Activated CD4-positive, alpha-beta T cell treated with anti-CD3 and anti-CD28 coated beads for 36 hours (primary cell): Measurements from ENCODE around the gene CLEC4F. TPM values are rescaled to one million over a fixed set of nuclear protein-coding genes. Genes with fewer than 3 reads are reported as not detected.

Experiments used
- ATAC-seq: fragments of 200-7000 bp; cut with Tn5 transposase; one replicate; pipeline ENCODE4 v1.10.0; 2021; ENCODE audit warnings: mild to moderate bottlenecking, moderate library complexity
- CTCF ChIA-PET: fragments of 350-600 bp; sonication (Branson Sonifier 250); formaldehyde crosslinking; loops from one replicate; lab custom pipeline; 2021; ENCODE audit warnings: antibody characterized with exemption; lab: Charles Lee
- POLR2A ChIA-PET: fragments of 350-600 bp; sonication (Branson Sonifier 250); formaldehyde crosslinking; loops from one replicate; lab custom pipeline; 2021; ENCODE audit warnings: antibody characterized with exemption, inconsistent platforms; lab: Charles Lee
- DNase-seq: peaks from one replicate; pipeline ENCODE4 v3.0.0-alpha.2; 2020
- H3K27ac Mint-ChIP-seq: one replicate; pipeline ENCODE4 v1.8.0; 2021; ENCODE audit warnings: mixed read lengths
- H3K27me3 Mint-ChIP-seq: one replicate; pipeline ENCODE4 v1.8.0; 2021; ENCODE audit warnings: mixed read lengths
- H3K36me3 Mint-ChIP-seq: one replicate; pipeline ENCODE4 v1.8.0; 2021; ENCODE audit warnings: low read depth, mixed read lengths
- H3K4me1 Mint-ChIP-seq: one replicate; pipeline ENCODE4 v1.8.0; 2021; ENCODE audit warnings: mixed read lengths
- H3K4me3 Mint-ChIP-seq: one replicate; pipeline ENCODE4 v1.8.0; 2021; ENCODE audit warnings: mild to moderate bottlenecking, moderate library complexity, mixed read lengths
- H3K9me3 Mint-ChIP-seq: one replicate; pipeline ENCODE4 v1.8.0; 2021; ENCODE audit warnings: low read depth, mixed read lengths
- intact Hi-C, 2 experiments: fragments of 100-400 bp; cut with DNase I in 1 of 2; cut with micrococcal nuclease in 1 of 2; formaldehyde crosslinking; loops; one replicate each; pipeline versions ENCODE4 v1.14.2 to v1.15.1; 2022 to 2024; cut with DNase I, micrococcal nuclease
- total RNA-seq, 2 experiments: library from RNA; stranded (reverse); gene quantifications; one replicate each; pipeline ENCODE4 v1.2.3, GENCODE V29; 2021

Gene CLEC4F
- total RNA-seq, 2 experiments from 2014 or later: not detected

DNA sequence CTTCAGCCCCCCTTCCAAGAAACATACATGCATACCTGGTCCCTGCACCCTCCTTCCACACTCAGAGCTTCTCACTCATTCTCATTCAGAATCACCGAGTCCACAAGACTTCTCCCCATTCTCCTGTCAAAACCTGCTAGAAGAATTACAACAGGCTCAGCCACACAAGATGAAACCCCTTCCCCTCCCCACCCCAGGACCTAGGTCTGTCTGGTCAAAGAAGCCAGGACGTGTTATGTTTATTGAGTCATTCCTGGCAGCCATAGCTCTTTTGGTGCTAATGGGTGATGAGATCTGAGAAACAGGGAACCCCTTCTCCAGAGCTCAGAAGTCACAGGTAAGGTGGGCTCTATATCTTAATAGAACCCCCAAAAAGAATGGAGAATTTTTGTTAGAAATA is 50.9 kb downstream of the CLEC4F start:
- H3K27me3 Mint-ChIP-seq: peaks cover 39% of the 10 kb centered on the region
- ATAC-seq (no peak), DNase-seq (no peak)
- H3K4me3 Mint-ChIP-seq: no peak overlapping the region
- H3K4me1 Mint-ChIP-seq: peaks cover 18% of the 10 kb centered on the region
- ChIA-PET CTCF (interaction anchor here (0.8 to 1.6 kb wide), 8 partner anchors 11 to 214 kb away, joined by 3 to 4 read pairs (median 4); no protein-coding TSS in a partner anchor), POLR2A (no interaction called here)
- intact Hi-C loops: loop anchor here (5.0 kb wide), 3 partner anchors 112 to 467 kb away; partner anchors contain the start of genes FAM136A (in 1 of the 2) and TGFA (in 1 of the 2)
- no peaks in the 10 kb centered on the region for H3K36me3 Mint-ChIP-seq
- peaks cover 3% of the 10 kb centered on the region for H3K9me3 Mint-ChIP-seq
- H3K27ac Mint-ChIP-seq: no peak overlapping the region

DNA sequence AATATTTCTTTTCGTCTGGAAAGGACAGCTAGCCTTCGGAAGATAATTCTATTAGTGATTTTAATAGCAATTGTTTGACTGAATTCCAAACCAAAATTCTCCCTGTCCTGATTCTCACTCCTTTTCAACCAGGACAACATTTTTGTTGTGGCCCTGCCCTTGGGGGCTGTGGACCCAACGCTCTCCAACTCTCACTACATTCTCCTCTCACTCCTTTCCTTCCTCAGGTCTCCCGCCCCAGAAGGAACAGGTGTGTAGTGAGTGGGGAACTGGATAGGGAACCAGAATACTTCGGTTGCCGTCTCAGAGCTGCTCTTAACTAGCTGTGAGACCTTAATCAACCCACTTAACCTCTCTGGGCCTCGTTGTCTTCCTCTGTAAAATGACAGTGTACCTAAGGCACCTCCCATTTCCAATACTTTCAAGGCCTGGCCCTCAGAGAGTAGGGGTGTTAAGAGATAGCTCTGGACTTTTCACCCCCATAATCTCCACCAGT is 51.8 kb downstream of the CLEC4F start:
- intact Hi-C loops: loop anchor here (1.0 to 5.0 kb wide), 5 partner anchors 83 to 466 kb away; partner anchors contain the start of genes FAM136A (in 1 of the 2) and TGFA (in 1 of the 2)
- POLR2A ChIA-PET: interaction anchor here (0.8 kb wide), 1 partner anchor 22 kb away, joined by 4 read pairs; the partner anchor contains the start of gene FIGLA
- CTCF ChIA-PET: interaction anchor here (0.7 to 1.7 kb wide), 18 partner anchors 8 to 464 kb away, joined by 3 to 7 read pairs (median 4); no protein-coding TSS in a partner anchor
- peaks cover 18% of the 10 kb centered on the region for H3K4me1 Mint-ChIP-seq
- H3K36me3 Mint-ChIP-seq: no peaks in the 10 kb centered on the region
- no peak for ATAC-seq
- H3K9me3 Mint-ChIP-seq: peaks cover under 1% of the 10 kb centered on the region
- peak overlapping the region; percentile 29 for H3K27ac Mint-ChIP-seq
- no peak for DNase-seq
- peaks cover 33% of the 10 kb centered on the region for H3K27me3 Mint-ChIP-seq
- peak overlapping the region; percentile 53 for H3K4me3 Mint-ChIP-seq

- ChIA-PET POLR2A (interaction anchor here (0.8 kb wide), 1 partner anchor 23 kb away, joined by 4 read pairs; the partner anchor contains the start of gene FIGLA), CTCF (interaction anchor here (0.7 to 1.7 kb wide), 20 partner anchors 9 to 464 kb away, joined by 3 to 7 read pairs (median 4); no protein-coding TSS in a partner anchor)
- H3K9me3 Mint-ChIP-seq: no peaks in the 10 kb centered on the region
- H3K4me1 Mint-ChIP-seq: peaks cover 18% of the 10 kb centered on the region
- peak within 1 kb of the TSS; percentile 88 for H3K27ac Mint-ChIP-seq
- H3K27me3 Mint-ChIP-seq: peaks cover 26% of the 10 kb centered on the region
- ATAC-seq (peak; percentile 90), DNase-seq (peak; percentile 85)
- no peaks in the 10 kb centered on the region for H3K36me3 Mint-ChIP-seq
- intact Hi-C loops: loop anchor here (1.0 to 5.0 kb wide), 5 partner anchors 83 to 466 kb away; partner anchors contain the start of genes FAM136A (in 1 of the 2) and TGFA (in 1 of the 2)
- peak within 1 kb of the TSS; percentile 84 for H3K4me3 Mint-ChIP-seq
Observed at GRCh38 chr2:70767699-70768589, 52.5 kb downstream of the CLEC4F start, which contains the start of gene ADD2. TSS of gene ADD2 (minus strand) at chr2:70768200. CDS start at chr2:70706408, 61,792 bp downstream.

- peak overlapping the region; percentile 84 for H3K4me3 Mint-ChIP-seq
- H3K4me1 Mint-ChIP-seq: peaks cover 18% of the 10 kb centered on the region
- H3K27me3 Mint-ChIP-seq: peaks cover 25% of the 10 kb centered on the region
- ATAC-seq: peak; percentile 20
- intact Hi-C loops: loop anchor here (5.0 kb wide), 3 partner anchors 110 to 465 kb away; partner anchors contain the start of genes FAM136A (in 1 of the 2) and TGFA (in 1 of the 2)
- H3K27ac Mint-ChIP-seq: peak overlapping the region; percentile 80
- CTCF ChIA-PET: interaction anchor here (0.7 to 1.5 kb wide), 8 partner anchors 8 to 259 kb away, joined by 3 to 7 read pairs (median 4); no protein-coding TSS in a partner anchor
- H3K9me3 Mint-ChIP-seq: no peaks in the 10 kb centered on the region
- no peaks in the 10 kb centered on the region for H3K36me3 Mint-ChIP-seq
- DNase-seq: peak; percentile 45
- POLR2A ChIA-PET: no interaction called here
Observed at GRCh38 chr2:70767079-70767698, 53.2 kb downstream of the CLEC4F start.

DNA sequence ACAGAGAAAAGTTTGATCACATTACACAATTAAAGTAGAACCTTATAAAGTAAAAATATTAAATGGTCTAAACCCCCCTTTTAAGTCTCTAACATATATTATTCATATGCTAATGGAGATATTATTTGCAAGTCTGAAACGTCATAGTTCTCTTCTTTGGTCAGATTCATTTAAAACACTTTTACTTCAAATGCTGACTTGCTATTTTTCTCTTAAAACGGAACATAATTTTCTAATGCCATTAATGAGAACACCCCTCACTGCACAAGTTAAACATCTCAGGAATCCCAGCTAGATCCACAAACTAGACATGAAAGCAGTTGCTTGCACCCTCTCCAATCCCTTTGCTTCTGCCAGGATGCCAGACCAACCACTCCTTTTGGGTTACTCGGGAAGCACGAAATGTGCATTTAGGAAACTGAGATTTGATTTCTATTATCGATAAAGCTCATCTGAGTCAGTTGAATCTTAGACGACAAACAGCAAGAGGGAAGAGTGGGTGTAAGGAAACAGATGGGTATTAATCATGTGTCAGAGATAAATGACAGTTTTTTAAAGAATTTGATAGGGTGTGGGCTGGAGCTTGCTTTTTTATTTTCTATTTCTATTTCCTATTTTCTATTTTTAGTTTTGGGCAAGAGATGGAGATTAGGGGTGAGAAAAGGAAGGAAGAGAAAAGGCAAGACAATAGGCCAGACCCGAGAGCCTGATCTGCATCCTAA is 53.9 kb downstream of the CLEC4F start:
- intact Hi-C loops: loop anchor here (5.0 kb wide), 3 partner anchors 109 to 464 kb away; partner anchors contain the start of genes FAM136A (in 1 of the 2) and TGFA (in 1 of the 2)
- CTCF ChIA-PET: interaction anchor here (0.7 to 0.8 kb wide), 3 partner anchors 96 to 258 kb away, joined by 3 to 4 read pairs (median 4); no protein-coding TSS in a partner anchor
- peak overlapping the region; percentile 80 for H3K27ac Mint-ChIP-seq
- no peak for ATAC-seq
- H3K4me1 Mint-ChIP-seq: peaks cover 18% of the 10 kb centered on the region
- H3K9me3 Mint-ChIP-seq: no peaks in the 10 kb centered on the region
- POLR2A ChIA-PET: no interaction called here
- DNase-seq: no peak
- H3K36me3 Mint-ChIP-seq: no peaks in the 10 kb centered on the region
- peak overlapping the region; percentile 75 for H3K4me3 Mint-ChIP-seq
- H3K27me3 Mint-ChIP-seq: peaks cover 23% of the 10 kb centered on the region

GRCh38 chr2:70765507-70765906 is 54.9 kb downstream of the CLEC4F start:
- Mint-ChIP-seq H3K36me3 (no peaks in the 10 kb centered on the region), H3K4me3 (no peak overlapping the region), H3K4me1 (peaks cover 18% of the 10 kb centered on the region), H3K9me3 (no peaks in the 10 kb centered on the region), H3K27me3 (peaks cover 23% of the 10 kb centered on the region), H3K27ac (no peak overlapping the region)
- DNase-seq: no peak
- no peak for ATAC-seq
- CTCF ChIA-PET: no interaction called here
- POLR2A ChIA-PET: no interaction called here
- intact Hi-C loops: loop anchor here (5.0 kb wide), 3 partner anchors 108 to 463 kb away; partner anchors contain the start of genes FAM136A (in 1 of the 2) and TGFA (in 1 of the 2)

DNA sequence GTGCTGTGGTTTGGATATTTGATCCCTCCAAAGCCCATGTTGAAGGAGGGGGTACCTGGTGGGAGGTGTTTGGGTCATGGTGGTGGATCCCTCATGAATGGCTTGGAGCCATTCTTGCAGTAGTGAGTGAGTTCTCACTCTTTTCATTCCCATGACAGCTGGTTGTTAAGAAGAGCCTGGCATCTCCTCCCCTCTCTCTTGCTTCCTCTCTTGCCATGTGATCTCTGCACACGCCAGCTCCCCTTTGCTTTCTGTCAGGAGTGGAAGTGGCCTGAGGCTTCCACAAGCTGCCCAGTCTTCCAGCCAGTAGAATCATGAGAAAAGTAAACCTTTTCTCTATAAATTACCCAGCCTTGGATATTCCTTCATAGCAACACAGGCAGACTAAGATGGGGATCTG is 61.0 kb downstream of the CLEC4F start:
- Mint-ChIP-seq H3K36me3 (no peaks in the 10 kb centered on the region), H3K27me3 (peaks cover 3% of the 10 kb centered on the region), H3K4me1 (no peaks in the 10 kb centered on the region), H3K4me3 (no peak overlapping the region), H3K27ac (no peak overlapping the region), H3K9me3 (no peaks in the 10 kb centered on the region)
- ChIA-PET CTCF (interaction anchor here (0.6 to 1.5 kb wide), 5 partner anchors 8 to 310 kb away, joined by 3 to 7 read pairs (median 3); partner anchors contain the start of gene ADD2), POLR2A (no interaction called here)
- ATAC-seq (no peak), DNase-seq (no peak)
- intact Hi-C loops: no loop called here

Other genes with a start within 250 kb of the CLEC4F start
- 10 to 100 TPM; 26.9 to 31.5 TPM for gene ADD2, start 52.4 kb downstream of the CLEC4F start, total RNA-seq
- gene FIGLA, start 30.0 kb downstream of the CLEC4F start, total RNA-seq: not detected
- not detected for gene CD207, start 15.2 kb upstream of the CLEC4F start, total RNA-seq
- gene VAX2, start 80.0 kb upstream of the CLEC4F start, total RNA-seq: not detected
- not detected for gene ATP6V1B1, start 115.3 kb upstream of the CLEC4F start, total RNA-seq
- gene ANKRD53, start 158.0 kb upstream of the CLEC4F start, total RNA-seq: under 1 TPM in 1 of 2 experiments, not detected in 1; 0.14 TPM
- 10 to 100 TPM; 39.1 to 48.5 TPM for gene TEX261, start 174.3 kb upstream of the CLEC4F start, total RNA-seq
- gene NAGK, start 248.0 kb upstream of the CLEC4F start, total RNA-seq: 10 to 100 TPM; 39.7 to 40.6 TPM